Memory B cell (primary cell): ENCODE data around the gene POLR3GL.

Experiments
- ATAC-seq: fragments of 150-1000 bp; cut with Tn5 transposase; 2 replicates; pipeline ENCODE4 v1.10.0; 2021; ENCODE audit warnings: low read depth, mild to moderate bottlenecking, moderate library complexity
- DNase-seq, 2 donors: peaks; one replicate each; pipeline ENCODE4 v3.0.0; 2022; ENCODE audit warnings: low spot score in 2 of 2
- H3K27ac Mint-ChIP-seq: one replicate; pipeline ENCODE4 v1.8.0; 2022; ENCODE audit warnings: mild to moderate bottlenecking, moderate library complexity, mixed read lengths
- H3K27me3 Mint-ChIP-seq: one replicate; pipeline ENCODE4 v1.8.0; 2022; ENCODE audit warnings: mixed read lengths
- H3K36me3 Mint-ChIP-seq: one replicate; pipeline ENCODE4 v1.8.0; 2022; ENCODE audit warnings: mild to moderate bottlenecking, mixed read lengths
- H3K4me1 Mint-ChIP-seq: one replicate; pipeline ENCODE4 v1.8.0; 2022; ENCODE audit warnings: mixed read lengths
- H3K4me3 Mint-ChIP-seq: one replicate; pipeline ENCODE4 v1.8.0; 2022; ENCODE audit warnings: mild to moderate bottlenecking, moderate library complexity, mixed read lengths
- H3K9me3 Mint-ChIP-seq: one replicate; pipeline ENCODE4 v1.8.0; 2022; ENCODE audit warnings: mixed read lengths

The POLR3GL gene

GRCh38 chr1:145957443-145958319, 6.8 kb upstream of the POLR3GL start, which contains the start of gene LIX1L:
Gene LIX1L (minus strand): TSS chr1:145958017. CDS start chr1:145957927, 90 bp downstream.
- Mint-ChIP-seq H3K36me3 (peaks cover 4% of the 10 kb centered on the region), H3K4me1 (peaks cover 57% of the 10 kb centered on the region), H3K27me3 (no peaks in the 10 kb centered on the region), H3K4me3 (peak within 1 kb of the TSS; percentile 93), H3K9me3 (no peaks in the 10 kb centered on the region), H3K27ac (peak within 1 kb of the TSS; percentile 90)
- peak; percentile 83 to 92 for DNase-seq
- ATAC-seq = peak; percentile 88

- H3K4me3 Mint-ChIP-seq = peak overlapping the region; percentile 11
- H3K36me3 Mint-ChIP-seq = peaks cover 1% of the 10 kb centered on the region
- ATAC-seq (no peak), DNase-seq (no peak)
- no peaks in the 10 kb centered on the region for H3K27me3 Mint-ChIP-seq
- H3K9me3 Mint-ChIP-seq = no peaks in the 10 kb centered on the region
- peaks cover 64% of the 10 kb centered on the region for H3K4me1 Mint-ChIP-seq
- peak overlapping the region; percentile 90 for H3K27ac Mint-ChIP-seq
Measured at GRCh38 chr1:145958734-145959133, 5.8 kb upstream of the POLR3GL start.

- Mint-ChIP-seq H3K4me3 (peak overlapping the region; percentile 86), H3K4me1 (peaks cover 67% of the 10 kb centered on the region), H3K9me3 (no peaks in the 10 kb centered on the region), H3K36me3 (peaks cover 1% of the 10 kb centered on the region), H3K27ac (peak overlapping the region; percentile 90), H3K27me3 (no peaks in the 10 kb centered on the region)
- ATAC-seq (no peak), DNase-seq (no peak)
Measured at GRCh38 chr1:145959333-145959732, 5.2 kb upstream of the POLR3GL start.

GRCh38 chr1:145959957-145960467, 4.5 kb upstream of the POLR3GL start:
- no peaks in the 10 kb centered on the region for H3K27me3 Mint-ChIP-seq
- H3K27ac Mint-ChIP-seq = peak overlapping the region; percentile 90
- peaks cover 1% of the 10 kb centered on the region for H3K36me3 Mint-ChIP-seq
- DNase-seq (no peak), ATAC-seq (no peak)
- no peaks in the 10 kb centered on the region for H3K9me3 Mint-ChIP-seq
- peak overlapping the region; percentile 86 for H3K4me3 Mint-ChIP-seq
- H3K4me1 Mint-ChIP-seq = peaks cover 64% of the 10 kb centered on the region

GRCh38 chr1:145960468-145961108, 3.9 kb upstream of the POLR3GL start:
- ATAC-seq (no peak), DNase-seq (peak in 1 of 2 donors; percentile 38)
- Mint-ChIP-seq H3K9me3 (no peaks in the 10 kb centered on the region), H3K27me3 (no peaks in the 10 kb centered on the region), H3K27ac (peak overlapping the region; percentile 45), H3K4me1 (peaks cover 61% of the 10 kb centered on the region), H3K4me3 (peak overlapping the region; percentile 86), H3K36me3 (no peaks in the 10 kb centered on the region)

- Mint-ChIP-seq H3K27me3 (no peaks in the 10 kb centered on the region), H3K4me1 (peaks cover 59% of the 10 kb centered on the region), H3K4me3 (peak overlapping the region; percentile 86), H3K27ac (peak overlapping the region; percentile 45), H3K9me3 (no peaks in the 10 kb centered on the region), H3K36me3 (no peaks in the 10 kb centered on the region)
- DNase-seq = no peak
- ATAC-seq = no peak
Measured at GRCh38 chr1:145961109-145961424, 3.4 kb upstream of the POLR3GL start.

- DNase-seq (peak; percentile 34 to 41), ATAC-seq (no peak)
- no peaks in the 10 kb centered on the region for H3K27me3 Mint-ChIP-seq
- H3K27ac Mint-ChIP-seq = peak overlapping the region; percentile 70
- H3K36me3 Mint-ChIP-seq = no peaks in the 10 kb centered on the region
- H3K4me3 Mint-ChIP-seq = peak overlapping the region; percentile 86
- H3K9me3 Mint-ChIP-seq = no peaks in the 10 kb centered on the region
- peaks cover 57% of the 10 kb centered on the region for H3K4me1 Mint-ChIP-seq
Measured at GRCh38 chr1:145961425-145962156, 2.9 kb upstream of the POLR3GL start.

GRCh38 chr1:145962157-145963102, 2.1 kb upstream of the POLR3GL start:
- H3K27me3 Mint-ChIP-seq = no peaks in the 10 kb centered on the region
- ATAC-seq (no peak), DNase-seq (no peak)
- no peaks in the 10 kb centered on the region for H3K9me3 Mint-ChIP-seq
- peak overlapping the region; percentile 74 for H3K27ac Mint-ChIP-seq
- H3K4me1 Mint-ChIP-seq = peaks cover 50% of the 10 kb centered on the region
- H3K36me3 Mint-ChIP-seq = peaks cover 1% of the 10 kb centered on the region
- H3K4me3 Mint-ChIP-seq = peak overlapping the region; percentile 86

GRCh38 chr1:145963265-145964019, 1.0 kb upstream of the POLR3GL start:
- peak overlapping the region; percentile 86 for H3K4me3 Mint-ChIP-seq
- peaks cover 47% of the 10 kb centered on the region for H3K4me1 Mint-ChIP-seq
- ATAC-seq (no peak), DNase-seq (no peak)
- H3K27me3 Mint-ChIP-seq = no peaks in the 10 kb centered on the region
- H3K27ac Mint-ChIP-seq = peak overlapping the region; percentile 74
- peaks cover 6% of the 10 kb centered on the region for H3K36me3 Mint-ChIP-seq
- H3K9me3 Mint-ChIP-seq = no peaks in the 10 kb centered on the region

GRCh38 chr1:145965119-145965744, 742 bp downstream of the POLR3GL start:
- ATAC-seq (no peak), DNase-seq (no peak)
- H3K27me3 Mint-ChIP-seq = no peaks in the 10 kb centered on the region
- peak overlapping the region; percentile 74 for H3K27ac Mint-ChIP-seq
- no peaks in the 10 kb centered on the region for H3K9me3 Mint-ChIP-seq
- peaks cover 6% of the 10 kb centered on the region for H3K36me3 Mint-ChIP-seq
- H3K4me1 Mint-ChIP-seq = peaks cover 32% of the 10 kb centered on the region
- H3K4me3 Mint-ChIP-seq = peak overlapping the region; percentile 86

- H3K4me1 Mint-ChIP-seq = peaks cover 25% of the 10 kb centered on the region
- DNase-seq (no peak), ATAC-seq (no peak)
- H3K36me3 Mint-ChIP-seq = peaks cover 6% of the 10 kb centered on the region
- no peaks in the 10 kb centered on the region for H3K27me3 Mint-ChIP-seq
- no peak overlapping the region for H3K27ac Mint-ChIP-seq
- H3K4me3 Mint-ChIP-seq = no peak overlapping the region
- H3K9me3 Mint-ChIP-seq = no peaks in the 10 kb centered on the region
Measured at GRCh38 chr1:145967288-145967687, 2.8 kb downstream of the POLR3GL start.

GRCh38 chr1:145972580-145972979, 8.1 kb downstream of the POLR3GL start:
- no peak overlapping the region for H3K27ac Mint-ChIP-seq
- no peaks in the 10 kb centered on the region for H3K27me3 Mint-ChIP-seq
- no peak for DNase-seq
- no peaks in the 10 kb centered on the region for H3K9me3 Mint-ChIP-seq
- H3K4me1 Mint-ChIP-seq = peaks cover 16% of the 10 kb centered on the region
- ATAC-seq = no peak
- H3K36me3 Mint-ChIP-seq = peaks cover 10% of the 10 kb centered on the region
- no peak overlapping the region for H3K4me3 Mint-ChIP-seq
